GM19193 (cell line): Measurements from ENCODE around the gene COA6.

Experiments
- POLR2A ChIP-seq: IDR thresholded peaks from 4 replicates; pipeline ENCODE4 v1.6.1; 2011; ENCODE audit not compliant: insufficient read depth, insufficient read length; ENCODE audit errors: extremely low read depth

The COA6 gene

DNA sequence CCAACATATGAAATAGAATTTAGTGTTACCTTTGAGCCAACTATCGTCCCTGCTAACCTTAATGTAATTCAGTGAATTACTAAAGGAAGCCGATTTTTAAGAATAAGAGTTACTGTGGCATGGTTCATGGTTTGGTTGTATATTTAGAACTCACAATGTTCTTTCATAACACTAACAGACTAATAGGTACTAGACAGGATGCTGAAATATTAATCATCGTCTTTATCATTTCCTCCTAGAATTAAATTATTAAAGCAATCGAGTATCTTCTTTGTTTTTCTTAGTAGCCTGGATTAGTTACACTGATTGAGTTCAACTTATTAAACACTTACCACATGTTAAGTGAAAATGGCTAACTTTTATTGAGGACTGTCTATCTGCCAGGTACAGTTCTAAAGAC, 58.0 kb downstream of the COA6 start:
- TF ChIP-seq POLR2A, result no peak

DNA sequence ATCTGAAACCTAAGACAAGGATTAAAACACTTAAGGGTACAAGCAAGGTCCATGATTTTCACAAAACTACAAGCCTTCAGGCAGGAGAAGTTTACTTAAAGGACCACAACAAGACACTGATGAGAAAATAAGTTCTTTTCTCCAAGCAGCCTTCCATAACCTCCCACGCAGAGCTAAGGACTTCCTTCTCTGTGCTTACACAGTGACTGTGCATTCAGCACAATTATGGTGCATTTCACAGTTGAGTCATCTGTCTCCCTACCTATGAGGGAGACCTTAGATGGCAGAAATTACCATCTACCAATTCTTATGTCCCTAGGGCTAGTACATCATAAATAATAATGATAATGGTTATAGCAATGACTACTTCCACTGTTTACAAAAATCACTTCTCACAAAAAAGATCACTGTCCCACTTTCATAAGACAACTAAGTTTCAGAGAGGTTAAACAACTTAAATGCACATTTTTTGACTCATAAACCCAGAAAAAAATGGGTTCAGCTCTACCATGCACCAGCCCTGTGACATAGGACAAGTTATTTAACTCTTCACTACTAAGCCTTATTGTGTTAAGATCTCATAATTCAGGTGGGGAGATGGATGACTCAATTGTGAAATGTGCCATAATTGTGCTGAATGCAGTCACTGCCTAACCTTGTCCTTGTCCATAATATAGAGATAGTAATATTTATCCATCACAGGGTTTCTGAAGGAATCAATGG, 60.5 kb downstream of the COA6 start:
- no peak for TF ChIP-seq POLR2A
